Activated CD4-positive, alpha-beta T cell treated with anti-CD3 and anti-CD28 coated beads, Interleukin-2, Interleukin-6, amounts not matched to agents 100 ng/mL and 50 ng/mL, durations not matched to agents 16 hours and 8 hours (primary cell): ENCODE measurements around the gene HSFX2.
"Not testable (repeated sequence)": the region's sequence is repeated elsewhere in the genome, so short reads cannot be mapped to it uniquely, and the experiment has no call there.

ENCODE experiments used
- DNase-seq: peaks from one replicate; pipeline ENCODE4 v3.0.0-alpha.2; 2020

HSFX2 gene

GRCh38 chrX:149585631-149586030 lies 9.5 kb downstream of the HSFX2 start:
- DNase-seq, result not testable (repeated sequence)

GRCh38 chrX:149573456-149573855 lies 21.7 kb downstream of the HSFX2 start:
- not testable (repeated sequence) for DNase-seq

GRCh38 chrX:149572743-149573142 lies 22.4 kb downstream of the HSFX2 start:
- no peak for DNase-seq

DNA sequence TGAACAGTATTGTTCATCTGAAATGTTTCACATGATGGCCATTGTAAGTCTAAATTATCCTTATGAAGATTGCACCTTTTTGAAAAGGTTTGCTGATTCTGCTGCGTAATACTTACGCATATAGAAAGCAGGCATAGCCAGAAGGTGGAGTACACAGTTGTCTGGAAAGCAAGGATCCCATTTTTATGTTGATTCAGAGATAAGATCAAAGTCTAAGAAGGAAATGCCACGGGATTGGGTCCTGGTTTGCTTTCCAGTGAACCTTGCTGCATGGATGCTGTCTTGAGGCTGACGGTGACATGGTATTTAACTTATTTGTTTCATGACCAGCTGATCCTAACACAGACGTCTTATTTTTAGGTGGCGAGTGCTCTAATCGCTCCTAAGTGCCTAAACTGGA lies 23.3 kb downstream of the HSFX2 start:
- no peak for DNase-seq

- DNase-seq, result no peak
Measured at GRCh38 chrX:149570668-149571067, 24.4 kb downstream of the HSFX2 start.

- peak; percentile 38 for DNase-seq
Measured at GRCh38 chrX:149569770-149570169, 25.3 kb downstream of the HSFX2 start.

DNA sequence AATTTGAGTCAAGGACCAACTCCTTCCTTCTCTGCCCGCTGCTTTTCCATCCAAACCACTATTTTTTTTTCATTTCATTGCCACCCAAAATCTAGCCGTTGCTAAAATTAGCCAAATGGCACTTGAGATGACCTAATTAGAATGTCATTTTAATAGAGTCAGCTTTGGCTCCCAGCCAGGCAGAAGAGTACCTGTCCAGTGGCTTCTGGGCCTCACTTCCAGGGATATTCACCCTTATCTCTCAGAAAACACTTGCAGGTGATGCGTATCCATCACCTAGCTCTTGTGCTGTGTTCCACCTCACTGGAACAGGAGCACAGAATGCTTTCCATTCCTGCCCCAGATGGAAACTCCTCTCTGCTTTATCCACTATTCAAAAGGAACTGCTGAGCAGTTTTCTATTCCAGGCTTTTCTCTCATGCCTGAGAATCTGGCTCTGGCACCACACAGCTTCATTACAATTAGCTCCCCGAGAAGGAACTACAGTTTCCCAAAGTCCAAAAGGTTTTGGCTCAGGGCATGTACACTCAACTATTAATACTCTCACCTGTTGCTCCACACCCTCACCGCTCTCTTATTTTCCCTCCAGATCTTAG lies 26.3 kb downstream of the HSFX2 start:
- DNase-seq, result no peak

- no peak for DNase-seq
Measured at GRCh38 chrX:149567621-149568417, 27.3 kb downstream of the HSFX2 start.

DNA sequence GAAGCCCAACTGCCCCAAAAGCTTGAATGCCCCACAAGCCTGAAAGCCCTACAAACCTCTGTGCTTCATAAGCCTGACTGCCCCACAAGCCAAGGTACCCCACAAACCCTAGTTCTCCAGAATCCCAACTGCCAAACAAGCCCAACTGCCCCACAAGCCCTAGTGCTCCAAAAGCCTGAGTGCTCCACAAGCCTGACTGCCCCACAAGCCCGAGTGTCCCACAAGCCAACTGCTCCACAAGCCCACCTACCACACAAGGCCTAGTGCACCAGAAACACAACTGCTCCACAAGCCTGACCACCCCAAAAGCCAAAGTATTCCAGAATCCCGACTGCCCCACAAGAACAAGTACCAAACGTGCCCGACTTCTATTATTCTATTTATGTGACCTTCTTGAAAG lies 31.8 kb downstream of the HSFX2 start:
- no peak for DNase-seq

DNA sequence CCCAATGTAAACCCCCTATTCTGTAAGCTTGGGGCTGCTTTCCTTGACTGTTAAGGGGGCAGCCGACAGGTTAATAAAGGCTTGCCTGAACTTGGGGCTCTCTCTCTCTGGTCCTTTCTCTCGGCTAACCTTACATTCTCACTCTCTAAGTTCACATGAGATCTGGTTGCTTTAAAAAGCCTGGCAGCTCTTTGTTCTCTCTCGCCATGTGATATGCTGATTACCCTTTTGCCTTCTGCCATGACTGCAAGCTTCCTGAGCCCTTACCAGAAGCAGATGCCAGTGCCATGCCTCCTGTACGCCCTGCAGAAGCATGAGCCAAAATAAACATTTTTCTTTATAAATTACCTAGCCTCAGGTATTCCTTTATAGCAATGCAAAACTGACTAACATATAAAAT lies 39.9 kb downstream of the HSFX2 start:
- not testable (repeated sequence) for DNase-seq

- not testable (repeated sequence) for DNase-seq
Measured at GRCh38 chrX:149551939-149552248, 43.2 kb downstream of the HSFX2 start.

DNA sequence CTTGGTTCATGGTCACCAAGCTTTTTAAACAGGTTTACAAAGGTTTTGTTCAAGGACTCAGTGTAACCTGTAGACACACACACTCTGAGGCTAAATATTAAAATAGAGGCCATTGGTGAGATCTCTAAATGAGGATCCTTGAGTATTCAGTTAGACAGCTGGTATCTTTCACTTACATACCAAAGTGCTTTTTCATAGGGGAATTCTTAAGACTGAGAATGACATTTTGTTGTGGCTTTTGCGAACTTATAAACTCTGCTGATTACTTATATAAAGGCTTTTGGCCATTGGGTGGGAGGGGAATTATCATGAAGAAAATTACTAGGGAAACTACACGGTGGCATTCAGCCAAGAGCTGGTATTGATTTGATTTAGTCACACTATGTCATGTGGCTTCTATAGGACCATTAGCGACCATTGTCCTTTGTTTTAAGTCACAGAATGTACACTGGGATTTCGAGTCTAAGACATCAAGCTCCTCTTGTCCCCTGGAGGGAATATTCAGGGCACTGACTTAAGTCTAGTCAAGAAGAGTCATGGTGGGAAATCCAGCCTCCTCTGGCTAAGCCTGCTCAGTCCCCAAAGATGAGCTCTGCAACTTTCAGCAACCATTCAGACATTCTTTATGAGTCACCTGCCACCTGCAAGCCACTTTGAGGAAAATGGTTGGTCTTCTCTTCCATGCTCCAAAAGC lies 43.7 kb downstream of the HSFX2 start:
- not testable (repeated sequence) for DNase-seq

GRCh38 chrX:149550454-149550853 lies 44.7 kb downstream of the HSFX2 start:
- peak; percentile 20 for DNase-seq

- DNase-seq, result not testable (repeated sequence)
Measured at GRCh38 chrX:149549701-149550100, 45.4 kb downstream of the HSFX2 start, which contains the start of gene HSFX3. Gene HSFX3 (minus strand): TSS chrX:149549924. CDS start chrX:149549852, 72 bp downstream.

DNA sequence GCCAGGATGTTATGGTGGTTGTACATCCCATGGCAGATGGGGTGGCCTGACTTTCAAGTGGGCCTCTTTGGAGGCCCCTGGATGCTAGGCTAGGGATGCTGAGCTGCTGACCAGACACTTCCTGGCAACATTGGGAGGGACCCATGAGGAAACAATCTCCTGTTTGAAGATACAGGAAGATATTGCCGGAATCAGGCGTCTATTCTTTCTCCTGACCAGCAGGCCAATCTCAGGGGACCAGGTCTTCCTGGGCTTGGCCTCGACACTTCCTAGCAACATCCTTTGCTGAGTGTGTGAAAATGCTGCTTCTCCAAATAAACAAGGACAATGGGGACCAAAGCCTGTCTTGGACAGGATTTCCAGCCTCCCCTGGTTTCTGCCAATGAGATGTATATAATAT lies 47.3 kb downstream of the HSFX2 start:
- DNase-seq, result not testable (repeated sequence)

DNA sequence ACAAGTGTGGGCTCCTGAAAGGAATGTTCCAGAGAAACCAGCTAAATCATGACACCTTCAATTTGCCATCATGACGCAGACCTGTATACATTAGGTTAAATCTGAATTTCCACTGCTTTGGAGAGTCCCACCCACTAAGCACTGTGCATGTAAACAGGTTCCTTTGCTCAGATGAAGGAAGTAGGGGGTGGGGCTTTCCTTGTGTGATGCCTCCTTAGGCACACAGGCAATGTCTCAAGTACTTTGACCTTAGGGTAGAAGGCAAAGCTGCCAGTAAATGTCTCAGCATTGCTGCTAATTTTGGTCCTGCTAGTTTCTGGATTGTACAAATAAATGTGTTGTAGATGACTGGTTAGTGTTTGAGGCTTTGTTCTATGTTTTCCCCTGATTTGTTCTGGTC lies 48.2 kb downstream of the HSFX2 start:
- DNase-seq, result not testable (repeated sequence)

DNA sequence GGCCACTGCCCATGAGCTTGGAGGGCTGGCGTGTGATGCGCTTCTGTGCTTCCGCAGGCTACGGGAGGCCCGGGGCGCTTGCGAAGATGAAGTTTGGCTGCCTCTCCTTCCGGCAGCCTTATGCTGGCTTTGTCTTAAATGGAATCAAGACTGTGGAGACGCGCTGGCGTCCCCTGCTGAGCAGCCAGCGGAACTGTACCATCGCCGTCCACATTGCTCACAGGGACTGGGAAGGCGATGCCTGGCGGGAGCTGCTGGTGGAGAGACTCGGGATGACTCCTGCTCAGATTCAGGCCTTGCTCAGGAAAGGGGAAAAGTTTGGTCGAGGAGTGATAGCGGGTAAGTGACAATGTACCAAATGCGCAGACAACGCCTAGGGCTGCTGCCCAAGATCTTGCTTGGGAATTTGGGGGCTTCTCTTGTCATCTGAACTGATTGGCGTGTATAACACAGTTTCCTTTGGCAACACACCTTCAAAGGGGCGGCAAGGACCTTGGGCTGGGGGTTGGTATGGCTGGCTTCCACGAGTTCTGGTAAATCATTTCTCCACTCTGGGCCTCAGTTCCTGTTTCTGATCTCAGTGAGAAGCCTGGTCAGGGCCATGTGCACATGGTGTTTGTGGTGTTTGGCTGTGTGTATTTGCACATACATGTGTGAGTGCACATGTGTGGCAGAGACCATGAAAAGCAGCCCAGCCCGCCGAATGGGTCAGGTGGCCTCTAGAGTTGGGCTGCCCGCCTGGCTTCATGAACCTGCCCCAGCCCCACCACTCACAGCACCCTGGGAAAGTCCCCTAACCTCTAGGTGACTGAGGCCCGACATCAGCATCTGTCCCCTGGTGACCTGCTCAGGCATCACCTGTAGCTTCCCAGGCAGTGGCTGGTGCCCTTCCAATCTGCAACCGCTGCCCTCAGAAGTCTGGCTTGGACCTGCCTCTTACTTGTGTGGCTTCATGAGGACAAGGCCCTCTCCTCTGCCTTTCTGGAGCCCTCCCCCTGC lies 49.3 kb downstream of the HSFX2 start:
- DNase-seq, result not testable (repeated sequence)
